NCI-H1436 treated with DMSO at 0.1 percent for 48 hours (cell line): ENCODE results near the gene DHCR24.

Source experiments
- DNase-seq: peaks from one replicate; lab custom pipeline; 2025; lab: John Stamatoyannopoulos, UW

DHCR24 gene

GRCh38 chr1:54800899-54801759 is 85.9 kb downstream of the DHCR24 start, which contains the start of gene TTC22:
TSS of gene TTC22 (minus strand) at chr1:54801323. CDS start at chr1:54801163, 160 bp downstream.
- DNase-seq = no peak

DNA sequence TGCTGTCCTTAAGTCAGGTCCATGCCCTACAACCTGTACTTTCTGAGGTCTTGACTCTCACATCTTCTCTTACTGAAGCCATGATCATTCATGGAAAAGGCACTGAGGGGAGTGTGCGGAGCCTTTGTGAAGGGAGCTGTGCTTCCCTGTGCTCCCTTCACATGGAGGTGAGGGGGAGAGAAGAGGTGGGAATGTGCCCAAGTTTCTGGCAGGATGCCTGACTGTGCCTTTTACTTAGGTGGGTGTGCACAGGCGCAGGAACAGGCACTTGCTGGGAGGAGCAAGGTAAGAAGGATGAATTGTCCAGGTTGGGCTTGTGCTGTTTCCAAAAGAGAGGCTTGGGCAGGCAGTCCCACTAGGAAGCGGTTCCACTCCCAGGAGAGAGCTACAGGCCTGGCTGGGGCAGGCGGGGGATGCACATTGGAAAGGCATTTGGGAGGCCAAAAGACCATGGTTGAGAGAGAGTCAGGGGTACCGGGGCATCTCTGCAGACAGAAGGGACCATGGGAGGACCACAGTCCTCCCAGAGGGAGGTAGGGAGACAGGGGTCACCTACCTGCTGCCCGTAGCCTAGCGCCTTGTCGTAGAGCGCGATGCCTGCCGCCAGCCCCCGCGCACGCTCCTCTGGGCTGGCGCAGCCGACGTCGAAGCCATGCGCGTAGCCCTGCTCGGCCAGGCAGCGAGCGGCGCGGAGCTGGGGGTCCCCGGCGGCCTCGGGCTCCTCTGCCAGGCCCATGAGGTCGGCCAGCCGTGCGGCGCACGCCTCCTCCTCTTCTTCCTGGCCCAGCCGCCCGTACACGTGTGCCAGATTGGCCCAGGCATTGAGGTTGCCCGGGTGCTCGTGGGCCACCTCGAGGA is 86.7 kb downstream of the DHCR24 start:
- no peak for DNase-seq
